Panc1 (cell line): ENCODE data around the gene HNRNPUL1.

Experiments
- CTCF ChIP-seq: fragments of 450-650 bp; IDR thresholded peaks from 2 replicates; pipeline ENCODE4 v1.5.1; 2017; ENCODE audit warnings: mild to moderate bottlenecking
- POLR2AphosphoS5 ChIP-seq: IDR thresholded peaks from 2 replicates; pipeline ENCODE4 v1.6.1; 2012; ENCODE audit warnings: mild to moderate bottlenecking, low read depth, low read length, moderate library complexity
- REST ChIP-seq, 2 experiments: IDR thresholded peaks; 2 replicates each; pipeline ENCODE4 v1.6.1; 2011 to 2012; ENCODE audit warnings: low read depth in 2 of 2, control low read depth in 1 of 2, low read length in 1 of 2, mild to moderate bottlenecking in 1 of 2, moderate library complexity in 1 of 2; ENCODE audit not compliant: insufficient read depth in 1 of 2
- SIN3A ChIP-seq: IDR thresholded peaks from 2 replicates; pipeline ENCODE4 v1.6.1; 2012; ENCODE audit warnings: low read depth, mild to moderate bottlenecking, low read length, moderate library complexity, borderline replicate concordance; ENCODE audit not compliant: insufficient read depth
- TCF7L2 ChIP-seq: IDR thresholded peaks from 2 replicates; pipeline ENCODE4 v1.6.1; 2011; ENCODE audit warnings: mild to moderate bottlenecking, low read depth, low read length, inconsistent platforms

- TF ChIP-seq CTCF (no peak), TCF7L2 (no peak), POLR2AphosphoS5 (no peak), SIN3A (no peak), REST (IDR thresholded peaks at IDR 0.05; ENCODE audit: insufficient read depth in 1 of 2, low read depth in 2 of 2, low read length in 1 of 2) (no peak)
Observed at GRCh38 chr19:41344162-41344561, 80.0 kb downstream of the HNRNPUL1 start.
